Liver (tissue), 3 donors: ENCODE measurements around the gene NUP93.

Source experiments
- EGR1 ChIP-seq, 2 donors: IDR thresholded peaks; 2 replicates each; pipeline ENCODE4 v1.6.1; 2016 to 2018; ENCODE audit warnings: antibody characterized with exemption in 2 of 2, low read depth in 2 of 2
- FOXA1 ChIP-seq: IDR thresholded peaks from 2 replicates; pipeline ENCODE4 v1.6.1; 2016; ENCODE audit warnings: antibody characterized with exemption
- GABPA ChIP-seq, 2 donors: IDR thresholded peaks in 1 of 2; conservative IDR thresholded peaks in 1 of 2; 2 replicates each; pipeline ENCODE4 v1.6.1; 2016; ENCODE audit warnings: antibody characterized with exemption in 2 of 2, mild to moderate bottlenecking in 1 of 2, moderate library complexity in 1 of 2
- HNF4A ChIP-seq, 2 donors: conservative IDR thresholded peaks; 2 replicates each; pipeline ENCODE4 v1.6.1; 2016; ENCODE audit warnings: antibody characterized with exemption in 2 of 2, mild to moderate bottlenecking in 2 of 2
- JUND ChIP-seq, 2 donors: IDR thresholded peaks; 2 replicates each; pipeline ENCODE4 v1.6.1; 2016; ENCODE audit warnings: antibody characterized with exemption in 2 of 2
- RAD21 ChIP-seq, 2 donors: IDR thresholded peaks; 2 replicates each; pipeline ENCODE4 v1.6.1; 2016; ENCODE audit warnings: antibody characterized with exemption in 2 of 2, mild to moderate bottlenecking in 2 of 2
- RXRA ChIP-seq, 2 donors: IDR thresholded peaks; 2 replicates each; pipeline ENCODE4 v1.6.1; 2017 to 2018; ENCODE audit warnings: antibody characterized with exemption in 2 of 2, mild to moderate bottlenecking in 1 of 2
- SP1 ChIP-seq: IDR thresholded peaks from 2 replicates; pipeline ENCODE4 v1.6.1; 2018; ENCODE audit warnings: antibody characterized with exemption, mild to moderate bottlenecking
- TAF1 ChIP-seq: conservative IDR thresholded peaks from 2 replicates; pipeline ENCODE4 v1.6.1; 2016; ENCODE audit warnings: antibody characterized with exemption, mild to moderate bottlenecking
- YY1 ChIP-seq: IDR thresholded peaks from 2 replicates; pipeline ENCODE4 v1.6.1; 2016; ENCODE audit warnings: antibody characterized with exemption, mild to moderate bottlenecking
- TF ChIP-seq, protein P1 (sequence below): fragments of 150-350 bp; IDR thresholded peaks from 2 replicates; pipeline ENCODE4 v1.5.1; 2017; ENCODE audit warnings: improper control_type of control experiment, low read depth, low read length; ENCODE audit not compliant: missing input control
- TF ChIP-seq, protein P2 (sequence below): IDR thresholded peaks from 2 replicates; pipeline ENCODE4 v1.6.1; 2016; ENCODE audit warnings: antibody characterized with exemption, mild to moderate bottlenecking
- TF ChIP-seq, protein P3 (sequence below): IDR thresholded peaks from 2 replicates; pipeline ENCODE4 v1.6.1; 2016; ENCODE audit warnings: antibody characterized with exemption
- TF ChIP-seq, protein P4 (sequence below): IDR thresholded peaks from 2 replicates; pipeline ENCODE4 v1.6.1; 2016; ENCODE audit warnings: antibody characterized with exemption
- donor health status: healthy.
- donor health status: healthy.

DNA sequence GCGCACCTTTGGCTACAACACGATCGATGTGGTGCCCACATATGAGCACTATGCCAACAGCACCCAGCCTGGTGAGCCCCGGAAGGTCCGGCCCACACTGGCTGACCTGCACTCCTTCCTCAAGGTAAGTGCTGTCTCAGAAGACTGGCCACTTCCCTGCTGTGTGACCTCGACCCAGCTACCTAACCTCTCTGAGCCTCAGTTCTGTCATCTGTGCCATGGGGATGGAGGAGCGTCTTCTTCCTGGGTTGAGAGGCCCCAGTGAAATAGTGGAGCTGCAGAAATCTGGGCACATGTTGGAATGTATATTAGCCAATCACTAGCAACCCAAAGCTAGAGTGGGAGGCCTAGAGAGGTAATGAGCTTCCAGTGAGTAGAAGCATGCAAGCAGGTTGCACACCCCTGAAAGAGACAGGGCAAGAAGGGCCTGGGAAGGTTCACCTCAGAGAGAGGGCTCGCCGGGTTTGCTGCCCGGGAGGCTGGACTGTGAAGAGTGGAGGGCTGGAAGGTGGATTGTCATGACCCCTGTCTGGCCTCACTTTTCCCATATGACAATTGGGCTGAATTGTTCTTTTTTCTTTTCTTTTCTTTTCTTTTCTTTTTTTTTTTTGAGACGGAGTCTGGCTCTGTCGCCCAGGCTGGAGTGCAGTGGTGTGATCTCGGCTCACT is 135.6 kb downstream of the NUP93 start:
- TF ChIP-seq, protein P1, sequence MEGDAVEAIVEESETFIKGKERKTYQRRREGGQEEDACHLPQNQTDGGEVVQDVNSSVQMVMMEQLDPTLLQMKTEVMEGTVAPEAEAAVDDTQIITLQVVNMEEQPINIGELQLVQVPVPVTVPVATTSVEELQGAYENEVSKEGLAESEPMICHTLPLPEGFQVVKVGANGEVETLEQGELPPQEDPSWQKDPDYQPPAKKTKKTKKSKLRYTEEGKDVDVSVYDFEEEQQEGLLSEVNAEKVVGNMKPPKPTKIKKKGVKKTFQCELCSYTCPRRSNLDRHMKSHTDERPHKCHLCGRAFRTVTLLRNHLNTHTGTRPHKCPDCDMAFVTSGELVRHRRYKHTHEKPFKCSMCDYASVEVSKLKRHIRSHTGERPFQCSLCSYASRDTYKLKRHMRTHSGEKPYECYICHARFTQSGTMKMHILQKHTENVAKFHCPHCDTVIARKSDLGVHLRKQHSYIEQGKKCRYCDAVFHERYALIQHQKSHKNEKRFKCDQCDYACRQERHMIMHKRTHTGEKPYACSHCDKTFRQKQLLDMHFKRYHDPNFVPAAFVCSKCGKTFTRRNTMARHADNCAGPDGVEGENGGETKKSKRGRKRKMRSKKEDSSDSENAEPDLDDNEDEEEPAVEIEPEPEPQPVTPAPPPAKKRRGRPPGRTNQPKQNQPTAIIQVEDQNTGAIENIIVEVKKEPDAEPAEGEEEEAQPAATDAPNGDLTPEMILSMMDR: no peak
- TF ChIP-seq, protein P2, sequence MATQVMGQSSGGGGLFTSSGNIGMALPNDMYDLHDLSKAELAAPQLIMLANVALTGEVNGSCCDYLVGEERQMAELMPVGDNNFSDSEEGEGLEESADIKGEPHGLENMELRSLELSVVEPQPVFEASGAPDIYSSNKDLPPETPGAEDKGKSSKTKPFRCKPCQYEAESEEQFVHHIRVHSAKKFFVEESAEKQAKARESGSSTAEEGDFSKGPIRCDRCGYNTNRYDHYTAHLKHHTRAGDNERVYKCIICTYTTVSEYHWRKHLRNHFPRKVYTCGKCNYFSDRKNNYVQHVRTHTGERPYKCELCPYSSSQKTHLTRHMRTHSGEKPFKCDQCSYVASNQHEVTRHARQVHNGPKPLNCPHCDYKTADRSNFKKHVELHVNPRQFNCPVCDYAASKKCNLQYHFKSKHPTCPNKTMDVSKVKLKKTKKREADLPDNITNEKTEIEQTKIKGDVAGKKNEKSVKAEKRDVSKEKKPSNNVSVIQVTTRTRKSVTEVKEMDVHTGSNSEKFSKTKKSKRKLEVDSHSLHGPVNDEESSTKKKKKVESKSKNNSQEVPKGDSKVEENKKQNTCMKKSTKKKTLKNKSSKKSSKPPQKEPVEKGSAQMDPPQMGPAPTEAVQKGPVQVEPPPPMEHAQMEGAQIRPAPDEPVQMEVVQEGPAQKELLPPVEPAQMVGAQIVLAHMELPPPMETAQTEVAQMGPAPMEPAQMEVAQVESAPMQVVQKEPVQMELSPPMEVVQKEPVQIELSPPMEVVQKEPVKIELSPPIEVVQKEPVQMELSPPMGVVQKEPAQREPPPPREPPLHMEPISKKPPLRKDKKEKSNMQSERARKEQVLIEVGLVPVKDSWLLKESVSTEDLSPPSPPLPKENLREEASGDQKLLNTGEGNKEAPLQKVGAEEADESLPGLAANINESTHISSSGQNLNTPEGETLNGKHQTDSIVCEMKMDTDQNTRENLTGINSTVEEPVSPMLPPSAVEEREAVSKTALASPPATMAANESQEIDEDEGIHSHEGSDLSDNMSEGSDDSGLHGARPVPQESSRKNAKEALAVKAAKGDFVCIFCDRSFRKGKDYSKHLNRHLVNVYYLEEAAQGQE: no peak
- TF ChIP-seq HNF4A (conservative IDR thresholded peaks at IDR 0.05) (no peak), FOXA1 (no peak), SP1 (no peak), RXRA (IDR thresholded peaks at IDR 0.05) (no peak), GABPA (IDR thresholded peaks at IDR 0.05 in 1 of 2, conservative IDR thresholded peaks at IDR 0.05 in 1 of 2) (no peak), RAD21 (IDR thresholded peaks at IDR 0.05) (no peak), EGR1 (IDR thresholded peaks at IDR 0.05; ENCODE audit: low read depth in 2 of 2) (no peak), YY1 (no peak), JUND (IDR thresholded peaks at IDR 0.05) (no peak), TAF1 (no peak)
- TF ChIP-seq, protein P3, sequence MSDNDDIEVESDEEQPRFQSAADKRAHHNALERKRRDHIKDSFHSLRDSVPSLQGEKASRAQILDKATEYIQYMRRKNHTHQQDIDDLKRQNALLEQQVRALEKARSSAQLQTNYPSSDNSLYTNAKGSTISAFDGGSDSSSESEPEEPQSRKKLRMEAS: no peak
- TF ChIP-seq, protein P4, sequence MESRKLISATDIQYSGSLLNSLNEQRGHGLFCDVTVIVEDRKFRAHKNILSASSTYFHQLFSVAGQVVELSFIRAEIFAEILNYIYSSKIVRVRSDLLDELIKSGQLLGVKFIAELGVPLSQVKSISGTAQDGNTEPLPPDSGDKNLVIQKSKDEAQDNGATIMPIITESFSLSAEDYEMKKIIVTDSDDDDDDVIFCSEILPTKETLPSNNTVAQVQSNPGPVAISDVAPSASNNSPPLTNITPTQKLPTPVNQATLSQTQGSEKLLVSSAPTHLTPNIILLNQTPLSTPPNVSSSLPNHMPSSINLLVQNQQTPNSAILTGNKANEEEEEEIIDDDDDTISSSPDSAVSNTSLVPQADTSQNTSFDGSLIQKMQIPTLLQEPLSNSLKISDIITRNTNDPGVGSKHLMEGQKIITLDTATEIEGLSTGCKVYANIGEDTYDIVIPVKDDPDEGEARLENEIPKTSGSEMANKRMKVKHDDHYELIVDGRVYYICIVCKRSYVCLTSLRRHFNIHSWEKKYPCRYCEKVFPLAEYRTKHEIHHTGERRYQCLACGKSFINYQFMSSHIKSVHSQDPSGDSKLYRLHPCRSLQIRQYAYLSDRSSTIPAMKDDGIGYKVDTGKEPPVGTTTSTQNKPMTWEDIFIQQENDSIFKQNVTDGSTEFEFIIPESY: no peak
